ENCODE measurements around the gene ELOF1. TPM values are rescaled to one million over a fixed set of nuclear protein-coding genes. Genes with fewer than 3 reads are reported as not detected.
"Not testable (repeated sequence)": the region's sequence is repeated elsewhere in the genome, so short reads cannot be mapped to it uniquely, and the experiment has no call there.

Gene ELOF1
- total RNA-seq, 2 donors from 2014 or later = 17.1 to 32.5 TPM

DNA sequence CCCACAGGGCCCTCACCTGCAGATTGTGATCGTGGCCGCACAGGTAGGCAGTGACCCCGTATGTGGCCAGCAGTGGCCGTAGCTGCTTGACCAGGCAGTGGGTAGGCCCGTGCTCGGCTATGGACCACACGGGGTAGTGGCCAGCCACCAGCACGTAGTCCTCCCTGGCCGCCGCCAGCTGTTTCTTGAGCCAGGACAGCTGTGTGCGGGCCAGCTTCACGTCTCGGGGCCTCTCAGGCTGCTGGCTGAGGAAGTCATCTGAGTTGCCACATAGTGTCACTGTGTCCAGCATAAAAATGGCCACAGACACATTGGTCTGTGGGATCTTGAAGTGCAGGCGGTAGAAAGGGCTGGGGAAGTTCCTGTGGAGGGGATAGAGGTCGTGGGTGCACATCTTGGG, 17.2 kb upstream of the ELOF1 start:
- TF ChIP-seq CTCF (IDR thresholded peaks at IDR 0.05) = no peak
- no peaks in the 10 kb centered on the region for H3K9me3 ChIP-seq
- H3K4me3 ChIP-seq = no peak overlapping the region
- DNase-seq (ENCODE audit: low spot score) = no peak
- H3K36me3 ChIP-seq = no peaks in the 10 kb centered on the region
- no peaks in the 10 kb centered on the region for H3K27me3 ChIP-seq
- no peak overlapping the region for H3K27ac ChIP-seq
- H3K4me1 ChIP-seq = peaks cover 0 to 13% of the 10 kb centered on the region in 2 donors

- peaks cover 0 to 13% of the 10 kb centered on the region in 2 donors for H3K4me1 ChIP-seq
- TF ChIP-seq CTCF (IDR thresholded peaks at IDR 0.05) = no peak
- H3K4me3 ChIP-seq = no peak overlapping the region
- H3K27ac ChIP-seq = no peak overlapping the region
- no peak for DNase-seq (ENCODE audit: low spot score)
- H3K27me3 ChIP-seq = no peaks in the 10 kb centered on the region
- H3K36me3 ChIP-seq = no peaks in the 10 kb centered on the region
- H3K9me3 ChIP-seq = no peaks in the 10 kb centered on the region
These were observed 15.7 kb upstream of the ELOF1 start for GRCh38 chr19:11574689-11575088.

GRCh38 chr19:11573763-11574162, 14.7 kb upstream of the ELOF1 start:
- H3K27me3 ChIP-seq; H3K27ac ChIP-seq; H3K4me3 ChIP-seq; H3K36me3 ChIP-seq; H3K9me3 ChIP-seq; DNase-seq (ENCODE audit: low spot score); H3K4me1 ChIP-seq: not testable (repeated sequence)

GRCh38 chr19:11573354-11573753, 14.3 kb upstream of the ELOF1 start:
- H3K4me1 ChIP-seq; H3K9me3 ChIP-seq; H3K36me3 ChIP-seq; H3K4me3 ChIP-seq; H3K27ac ChIP-seq; H3K27me3 ChIP-seq; DNase-seq (ENCODE audit: low spot score): not testable (repeated sequence)

DNA sequence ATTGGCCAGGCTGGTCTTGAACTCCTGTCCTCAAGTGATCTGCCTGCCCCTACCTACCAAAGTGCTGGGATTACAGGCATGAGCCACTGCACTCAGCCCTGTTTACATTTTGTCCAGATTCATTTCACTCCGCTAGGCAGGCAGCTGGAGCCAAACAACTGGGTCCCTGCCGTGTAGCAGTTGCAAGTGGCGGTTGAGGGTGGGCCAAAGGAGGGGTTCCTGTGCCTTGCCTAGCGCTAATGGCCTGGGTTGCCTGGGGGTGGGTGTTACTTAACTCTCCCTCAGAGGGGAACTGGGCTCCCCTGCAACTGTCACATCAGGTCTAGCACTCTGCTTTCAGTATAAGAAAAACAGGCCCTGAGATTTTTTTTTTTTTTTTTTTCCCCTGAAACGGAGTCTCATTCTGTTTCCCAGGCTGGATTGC, 11.0 kb upstream of the ELOF1 start:
- TF ChIP-seq CTCF (IDR thresholded peaks at IDR 0.05) = no peak
- no peak for DNase-seq (ENCODE audit: low spot score)

GRCh38 chr19:11566164-11566563, 7.1 kb upstream of the ELOF1 start:
- Histone ChIP-seq H3K9me3 (no peaks in the 10 kb centered on the region), H3K36me3 (no peaks in the 10 kb centered on the region), H3K4me3 (no peak overlapping the region), H3K27ac (no peak overlapping the region), H3K27me3 (no peaks in the 10 kb centered on the region), H3K4me1 (no peaks in the 10 kb centered on the region)
- no peak for DNase-seq (ENCODE audit: low spot score)
- TF ChIP-seq CTCF (IDR thresholded peaks at IDR 0.05) = no peak

More for the DNA sequence above, 11.0 kb upstream of the ELOF1 start:
- Histone ChIP-seq H3K9me3 (no peaks in the 10 kb centered on the region), H3K4me3 (no peak overlapping the region), H3K27ac (no peak overlapping the region), H3K4me1 (no peaks in the 10 kb centered on the region), H3K36me3 (no peaks in the 10 kb centered on the region), H3K27me3 (no peaks in the 10 kb centered on the region)

- H3K9me3 ChIP-seq; H3K36me3 ChIP-seq; H3K27me3 ChIP-seq; DNase-seq (ENCODE audit: low spot score); H3K4me1 ChIP-seq; H3K4me3 ChIP-seq; H3K27ac ChIP-seq: not testable (repeated sequence)
These were observed 6.6 kb upstream of the ELOF1 start for GRCh38 chr19:11565649-11565980.

GRCh38 chr19:11564082-11564807, 5.2 kb upstream of the ELOF1 start:
- not testable (repeated sequence) for H3K27ac ChIP-seq; H3K27me3 ChIP-seq; H3K36me3 ChIP-seq; DNase-seq (ENCODE audit: low spot score); H3K9me3 ChIP-seq; H3K4me3 ChIP-seq
- peaks cover 0 to 14% of the 10 kb centered on the region in 2 donors for H3K4me1 ChIP-seq

Measured in right atrium auricular region (tissue), 2 donors.